Lower lobe of right lung (tissue), 2 donors: ENCODE data around the gene EXOSC5. TPM values are rescaled to one million over a fixed set of nuclear protein-coding genes. Genes with fewer than 3 reads are reported as not detected.
"Not testable (repeated sequence)": the region's sequence is repeated elsewhere in the genome, so short reads cannot be mapped to it uniquely, and the experiment has no call there.

Experiments
- ATAC-seq, 2 donors: fragments of 200-7000 bp; cut with Tn5 transposase; one replicate each; pipeline ENCODE4 v1.9.1; 2020 to 2022; ENCODE audit warnings: mild to moderate bottlenecking in 2 of 2, moderate library complexity in 2 of 2
- DNase-seq: peaks from one replicate; pipeline ENCODE4 v3.0.0-alpha.2; 2020
- H3K27ac ChIP-seq: fragments of 200-600 bp; one replicate; pipeline ENCODE4 v1.8.0; 2022
- H3K27me3 ChIP-seq: fragments of 200-600 bp; one replicate; pipeline ENCODE4 v1.8.0; 2022; ENCODE audit warnings: low read depth
- H3K36me3 ChIP-seq: fragments of 200-600 bp; one replicate; pipeline ENCODE4 v1.8.0; 2022; ENCODE audit warnings: mild to moderate bottlenecking
- H3K4me1 ChIP-seq: fragments of 200-600 bp; one replicate; pipeline ENCODE4 v1.8.0; 2022
- H3K4me3 ChIP-seq: fragments of 200-600 bp; one replicate; pipeline ENCODE4 v1.8.0; 2022; ENCODE audit warnings: mild to moderate bottlenecking
- H3K9me3 ChIP-seq: fragments of 200-600 bp; one replicate; pipeline ENCODE4 v1.8.0; 2022
- intact Hi-C: fragments of 100-400 bp; cut with DNase I; formaldehyde crosslinking; loops from one replicate; pipeline ENCODE4 v1.11.0; 2022
- total RNA-seq: library from RNA; stranded (reverse); fragmentation: NEBNext Ultra II Directional; extraction: Animal tissue kit (Norgen Biotek cat#: 25700); gene quantifications from one replicate; pipeline ENCODE4 v1.2.1, GENCODE V29; 2021
- TF ChIP-seq, protein P1 (sequence below): fragments of 200-600 bp; IDR thresholded peaks from one replicate; pipeline ENCODE4 v1.8.0; 2022; ENCODE audit warnings: antibody characterized with exemption, mild to moderate bottlenecking
- donor health status: DM: no; HTN: yes; CAD: no; lungs with severe emphysema.

EXOSC5 gene
- total RNA-seq, 1 donor from 2014 or later: 13.2 TPM

DNA sequence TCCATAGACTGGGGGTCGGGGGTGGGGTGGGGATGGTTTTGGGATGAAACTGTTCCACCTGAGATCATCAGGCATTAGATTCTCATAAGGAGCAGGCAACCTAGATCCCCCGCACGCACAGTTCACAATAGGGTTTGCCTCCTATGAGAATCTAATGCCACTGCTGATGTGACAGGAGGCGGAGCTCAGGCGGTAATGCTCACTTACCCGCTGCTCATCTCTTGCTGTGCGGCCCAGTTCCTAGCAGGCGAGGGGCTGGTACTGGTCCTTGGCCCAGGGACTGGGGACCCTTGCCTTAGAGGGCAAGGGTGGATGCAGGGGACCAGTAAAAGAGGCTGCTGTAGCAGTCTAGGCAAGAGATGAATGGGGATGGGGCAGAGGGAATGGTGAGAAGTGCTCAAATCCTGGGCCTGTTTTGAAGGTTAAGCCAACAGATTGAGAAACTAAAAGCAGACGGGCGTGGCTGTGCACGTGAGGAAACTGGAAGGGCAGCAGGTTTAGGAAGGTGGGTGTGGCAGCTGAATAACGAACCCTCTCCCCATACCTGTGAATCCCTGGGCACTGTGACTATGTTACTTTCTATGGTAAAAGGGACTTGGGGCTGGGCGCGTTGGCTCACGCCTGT is 44.3 kb upstream of the EXOSC5 start:
- ATAC-seq: no peak
- TF ChIP-seq, protein P1, sequence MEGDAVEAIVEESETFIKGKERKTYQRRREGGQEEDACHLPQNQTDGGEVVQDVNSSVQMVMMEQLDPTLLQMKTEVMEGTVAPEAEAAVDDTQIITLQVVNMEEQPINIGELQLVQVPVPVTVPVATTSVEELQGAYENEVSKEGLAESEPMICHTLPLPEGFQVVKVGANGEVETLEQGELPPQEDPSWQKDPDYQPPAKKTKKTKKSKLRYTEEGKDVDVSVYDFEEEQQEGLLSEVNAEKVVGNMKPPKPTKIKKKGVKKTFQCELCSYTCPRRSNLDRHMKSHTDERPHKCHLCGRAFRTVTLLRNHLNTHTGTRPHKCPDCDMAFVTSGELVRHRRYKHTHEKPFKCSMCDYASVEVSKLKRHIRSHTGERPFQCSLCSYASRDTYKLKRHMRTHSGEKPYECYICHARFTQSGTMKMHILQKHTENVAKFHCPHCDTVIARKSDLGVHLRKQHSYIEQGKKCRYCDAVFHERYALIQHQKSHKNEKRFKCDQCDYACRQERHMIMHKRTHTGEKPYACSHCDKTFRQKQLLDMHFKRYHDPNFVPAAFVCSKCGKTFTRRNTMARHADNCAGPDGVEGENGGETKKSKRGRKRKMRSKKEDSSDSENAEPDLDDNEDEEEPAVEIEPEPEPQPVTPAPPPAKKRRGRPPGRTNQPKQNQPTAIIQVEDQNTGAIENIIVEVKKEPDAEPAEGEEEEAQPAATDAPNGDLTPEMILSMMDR: no peak
- Histone ChIP-seq H3K27me3 (no peaks in the 10 kb centered on the region), H3K4me1 (peaks cover 20% of the 10 kb centered on the region), H3K27ac (no peak overlapping the region), H3K4me3 (no peak overlapping the region), H3K36me3 (peaks cover 17% of the 10 kb centered on the region), H3K9me3 (no peaks in the 10 kb centered on the region)
- no peak for DNase-seq
- intact Hi-C loops: no loop called here

DNA sequence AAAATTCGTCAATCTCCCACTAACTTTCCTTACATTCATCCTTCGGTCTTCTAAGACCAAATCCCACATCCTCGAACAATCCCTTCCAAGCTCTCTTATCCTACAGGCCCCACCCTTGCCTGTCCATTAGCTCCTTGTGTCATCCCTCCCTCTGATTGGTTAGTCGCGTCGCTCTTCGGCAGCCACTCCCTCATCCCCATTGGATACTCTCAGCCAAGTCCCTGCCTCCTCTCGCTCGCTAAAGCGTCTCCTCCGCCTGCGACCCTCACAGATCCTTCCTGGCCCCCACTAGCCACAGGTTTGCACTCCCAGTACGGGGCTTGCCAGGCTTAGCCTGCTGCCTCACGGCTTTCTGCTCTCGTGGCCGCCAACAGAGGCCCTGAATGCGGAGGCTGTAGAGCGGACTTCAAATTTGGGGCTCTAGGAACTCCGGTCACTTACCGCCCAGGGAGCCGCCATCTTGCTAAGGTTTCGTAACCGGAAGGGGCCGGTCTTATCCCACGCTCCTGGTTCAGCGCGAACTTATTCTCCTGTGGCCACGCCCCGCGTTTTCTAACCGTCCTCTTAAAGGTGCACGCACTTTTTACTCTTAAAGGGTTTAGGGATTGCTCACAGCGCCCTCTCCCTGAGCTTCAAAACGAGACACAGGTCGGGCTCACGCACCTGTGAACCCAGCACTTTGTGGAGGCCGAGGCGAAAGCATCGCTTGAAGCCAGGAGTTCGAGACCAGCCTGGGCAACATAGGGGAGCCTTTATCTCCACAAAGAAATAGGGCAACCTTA is 42.5 kb upstream of the EXOSC5 start, which contains the start of gene DMAC2:
Gene DMAC2, minus strand, starts transcription at position 472 of the 782 bp plus-strand sequence. Its CDS starts 13 bp downstream, at position 459.
- Histone ChIP-seq H3K4me3 (peak within 1 kb of the TSS; percentile 88), H3K4me1 (peaks cover 20% of the 10 kb centered on the region), H3K27me3 (no peaks in the 10 kb centered on the region), H3K27ac (peak within 1 kb of the TSS; percentile 94), H3K9me3 (no peaks in the 10 kb centered on the region), H3K36me3 (peaks cover 29% of the 10 kb centered on the region)
- ATAC-seq (peak; percentile 96 to 99), DNase-seq (peak; percentile 99)
- intact Hi-C loops: no loop called here
- TF ChIP-seq, protein P1: peak; percentile 53

DNA sequence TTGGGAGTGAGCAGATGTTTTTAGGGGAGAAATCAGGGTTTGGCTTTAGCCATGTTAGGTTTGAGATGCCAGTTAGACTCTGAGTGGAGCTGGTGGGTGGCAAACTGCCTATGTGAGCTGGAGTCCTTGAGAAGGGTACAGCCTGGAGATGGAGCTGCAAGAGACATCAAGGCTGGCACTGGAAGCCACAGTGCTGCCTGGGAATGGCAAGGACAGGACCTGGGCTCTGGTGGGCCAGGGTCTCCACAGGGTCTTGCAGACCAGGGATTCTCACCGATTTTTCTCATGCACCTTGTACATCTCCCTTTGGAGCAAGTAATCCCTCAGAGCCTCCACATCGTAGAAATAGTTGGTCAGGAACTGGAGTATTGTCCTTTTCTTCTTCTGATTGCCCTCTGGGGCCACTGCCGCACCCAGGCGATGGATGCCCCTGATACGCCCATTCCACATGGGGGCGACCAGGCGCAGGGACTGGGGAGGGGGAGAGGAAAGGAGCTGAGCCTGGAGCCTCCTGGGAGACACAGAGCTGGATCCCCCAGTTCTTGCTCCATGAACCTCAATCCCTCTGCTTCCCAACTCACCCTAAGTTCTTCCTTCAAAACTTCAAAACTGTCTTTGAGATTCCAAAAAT is 40.9 kb upstream of the EXOSC5 start:
- Histone ChIP-seq H3K27ac (no peak overlapping the region), H3K36me3 (peaks cover 35% of the 10 kb centered on the region), H3K27me3 (no peaks in the 10 kb centered on the region), H3K4me1 (peaks cover 20% of the 10 kb centered on the region), H3K4me3 (no peak overlapping the region), H3K9me3 (no peaks in the 10 kb centered on the region)
- TF ChIP-seq, protein P1: no peak
- ATAC-seq: no peak
- DNase-seq: no peak
- intact Hi-C loops: no loop called here

DNA sequence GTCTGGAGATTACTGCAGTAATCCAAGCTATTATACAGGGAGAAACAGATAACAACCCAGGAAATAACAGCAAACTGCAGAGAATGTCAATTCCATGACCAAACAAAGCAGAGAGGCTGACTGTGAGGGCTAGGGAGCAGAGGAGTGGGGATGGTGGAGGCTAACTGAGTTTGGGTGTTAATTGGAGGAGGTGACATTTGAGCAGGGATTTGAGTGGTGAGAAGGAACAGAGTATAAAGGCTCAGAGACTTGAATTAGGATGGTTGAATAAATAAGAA is 39.5 kb upstream of the EXOSC5 start:
- intact Hi-C loops: no loop called here
- ATAC-seq: no peak
- peaks cover 45% of the 10 kb centered on the region for H3K36me3 ChIP-seq
- H3K27ac ChIP-seq: no peak overlapping the region
- no peak overlapping the region for H3K4me3 ChIP-seq
- H3K27me3 ChIP-seq: no peaks in the 10 kb centered on the region
- no peak for DNase-seq
- peaks cover 20% of the 10 kb centered on the region for H3K4me1 ChIP-seq
- TF ChIP-seq, protein P1: no peak
- H3K9me3 ChIP-seq: no peaks in the 10 kb centered on the region

DNA sequence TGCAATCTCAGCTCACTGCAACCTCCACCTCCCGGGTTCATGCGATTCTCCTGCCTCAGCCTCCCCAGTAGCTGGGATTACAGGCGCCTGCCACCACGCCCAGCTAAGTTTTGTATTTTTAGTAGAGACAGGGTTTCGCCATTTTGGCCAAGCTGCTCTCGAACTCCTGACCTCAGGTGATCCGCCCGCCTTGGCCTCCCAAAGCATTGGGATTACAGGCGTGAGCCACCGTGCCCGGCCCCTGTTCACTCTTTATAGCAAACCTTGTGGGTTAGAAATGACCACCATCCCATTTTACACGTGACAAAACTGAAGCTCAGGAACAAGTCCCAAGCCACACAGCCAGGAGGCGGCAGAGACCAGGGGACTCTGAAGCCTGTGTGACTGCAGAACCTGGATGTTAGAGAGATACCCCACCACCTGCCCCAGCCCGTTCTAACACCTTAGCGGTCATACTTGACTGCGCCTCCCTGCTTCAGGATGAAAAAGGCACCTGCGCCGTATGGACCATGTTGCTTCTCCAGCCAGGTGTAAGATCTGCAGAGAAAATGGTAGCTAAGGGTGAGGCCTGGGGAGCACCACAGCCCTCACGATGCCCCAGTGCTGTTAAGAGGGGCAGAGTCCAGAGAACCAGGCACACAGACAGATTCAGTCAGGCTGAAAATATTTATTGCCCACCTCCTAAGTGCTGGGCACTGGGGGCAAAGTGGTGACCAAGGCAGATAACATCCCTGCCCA is 38.9 kb upstream of the EXOSC5 start:
- H3K4me3 ChIP-seq: no peak overlapping the region
- H3K27me3 ChIP-seq: no peaks in the 10 kb centered on the region
- DNase-seq: no peak
- TF ChIP-seq, protein P1: no peak
- H3K36me3 ChIP-seq: peaks cover 50% of the 10 kb centered on the region
- no peaks in the 10 kb centered on the region for H3K9me3 ChIP-seq
- ATAC-seq: no peak
- H3K27ac ChIP-seq: no peak overlapping the region
- intact Hi-C loops: no loop called here
- peaks cover 20% of the 10 kb centered on the region for H3K4me1 ChIP-seq

DNA sequence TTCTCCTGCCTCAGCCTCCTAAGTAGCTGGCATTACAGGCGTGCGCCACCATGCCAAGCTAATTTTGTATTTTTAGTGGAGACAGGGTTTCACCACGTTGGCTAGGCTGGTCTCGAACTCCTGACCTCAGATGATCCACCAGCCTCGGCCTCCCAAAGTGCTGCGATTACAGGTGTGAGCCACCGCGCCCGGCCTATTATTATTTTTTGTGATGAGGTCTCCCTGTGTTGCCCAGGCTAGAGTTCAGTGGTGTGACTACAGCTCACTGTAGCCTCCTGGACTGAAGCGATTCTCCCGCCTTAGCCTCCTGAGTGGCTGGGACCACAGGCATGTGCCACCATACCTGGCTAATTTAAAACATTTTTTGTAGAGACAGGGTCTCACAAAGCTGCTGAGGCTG is 38.2 kb upstream of the EXOSC5 start:
- H3K27ac ChIP-seq, intact Hi-C loops, H3K27me3 ChIP-seq, H3K4me3 ChIP-seq, DNase-seq, ATAC-seq, H3K9me3 ChIP-seq: not testable (repeated sequence)
- H3K4me1 ChIP-seq: peaks cover 18% of the 10 kb centered on the region
- H3K36me3 ChIP-seq: peaks cover 56% of the 10 kb centered on the region
